ENCODE data around the gene FBXL13. TPM values are rescaled to one million over a fixed set of nuclear protein-coding genes. Genes with fewer than 3 reads are reported as not detected.
"Not testable (repeated sequence)": the region's sequence is repeated elsewhere in the genome, so short reads cannot be mapped to it uniquely, and the experiment has no call there.

The FBXL13 gene
- total RNA-seq, 2 donors from 2014 or later: 0.56 to 0.71 TPM

DNA sequence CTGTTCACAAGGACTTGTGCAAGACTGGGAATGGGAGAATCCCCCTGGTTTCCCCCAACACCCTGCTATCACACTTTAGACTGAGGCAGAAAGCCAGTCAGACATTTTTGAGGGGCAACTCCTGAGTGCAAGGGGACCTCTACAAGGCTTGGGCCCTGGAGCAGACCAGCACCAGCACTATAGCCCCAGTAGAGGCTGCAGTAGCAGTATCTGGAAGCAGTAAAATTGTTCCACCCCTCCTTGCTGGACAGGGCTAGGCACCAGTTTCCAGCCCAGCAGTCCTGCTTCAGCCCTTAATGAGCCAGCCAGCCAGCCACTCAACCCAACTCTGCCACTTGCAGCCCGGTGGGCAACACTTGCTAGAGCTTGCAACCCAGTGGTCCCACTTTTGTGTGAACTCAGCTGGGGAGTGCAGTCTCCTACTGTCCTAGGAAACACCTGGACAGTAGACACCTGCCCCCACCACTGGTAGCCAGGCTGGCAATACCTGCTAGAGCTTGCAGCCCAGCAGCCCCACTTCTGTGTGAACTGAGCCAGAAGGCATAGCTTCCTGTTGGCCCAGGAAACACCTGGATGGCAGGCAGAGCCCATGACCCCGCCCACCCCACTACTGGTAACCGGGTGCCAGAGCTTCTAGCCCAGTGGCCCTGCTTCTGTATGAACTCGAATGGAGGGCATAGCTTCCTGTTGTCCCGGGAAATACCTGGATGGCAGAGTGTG lies 65.0 kb downstream of the FBXL13 start:
- peaks cover 0 to 9% of the 10 kb centered on the region in 2 donors for H3K36me3 Mint-ChIP-seq
- H3K27ac Mint-ChIP-seq: no peak overlapping the region
- DNase-seq (ENCODE audit: low spot score in 2 of 2) (no peak), ATAC-seq (no peak)
- no peaks in the 10 kb centered on the region for H3K9me3 Mint-ChIP-seq

DNA sequence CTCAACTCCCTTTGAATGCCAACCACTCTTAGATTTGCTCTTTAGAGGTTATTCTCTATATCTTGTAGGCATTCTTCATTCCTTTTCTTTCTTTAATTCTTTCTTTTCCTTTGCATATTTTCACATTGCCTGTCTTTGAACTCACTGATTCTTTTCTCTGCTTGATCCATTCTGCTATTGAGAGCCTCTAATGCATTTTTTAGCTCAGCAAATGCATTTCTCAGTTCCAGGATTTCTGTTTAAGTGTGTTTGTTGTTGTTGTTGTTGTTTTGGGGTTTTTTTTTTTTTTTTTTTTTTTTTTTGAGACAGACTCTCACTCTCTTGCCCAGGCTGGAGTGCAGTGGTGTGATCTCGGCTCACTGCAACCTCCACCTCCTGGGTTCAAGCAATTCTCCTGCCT lies 71.6 kb downstream of the FBXL13 start:
- ATAC-seq (no peak), DNase-seq (ENCODE audit: low spot score in 2 of 2) (no peak)
- Mint-ChIP-seq H3K36me3 (peaks cover 15 to 20% of the 10 kb centered on the region in 2 donors), H3K9me3 (peaks cover 19 to 20% of the 10 kb centered on the region in 2 donors), H3K27ac (no peak overlapping the region)

DNA sequence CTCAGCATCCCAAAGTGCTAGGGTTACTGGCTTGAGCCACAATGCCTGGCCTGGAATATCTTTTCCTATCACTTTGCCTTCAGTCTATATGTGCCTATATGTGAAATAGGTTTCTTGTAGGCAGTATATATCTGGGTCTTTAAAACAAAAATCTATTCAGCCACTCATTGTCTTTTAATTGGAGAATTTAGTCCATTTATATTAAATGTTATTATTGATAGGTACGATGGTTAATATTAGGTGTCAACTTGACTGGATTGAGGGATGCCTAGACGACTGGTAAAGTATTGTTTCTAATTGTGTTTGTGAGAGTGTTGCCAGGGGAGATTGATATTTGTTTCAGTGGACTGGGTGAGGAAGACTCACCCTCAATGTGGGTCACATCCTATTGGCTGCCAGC lies 73.4 kb downstream of the FBXL13 start:
- peaks cover 19 to 20% of the 10 kb centered on the region in 2 donors for H3K9me3 Mint-ChIP-seq
- DNase-seq (ENCODE audit: low spot score in 2 of 2) (no peak), ATAC-seq (no peak)
- no peak overlapping the region for H3K27ac Mint-ChIP-seq
- H3K36me3 Mint-ChIP-seq: peaks cover 15 to 20% of the 10 kb centered on the region in 2 donors

DNA sequence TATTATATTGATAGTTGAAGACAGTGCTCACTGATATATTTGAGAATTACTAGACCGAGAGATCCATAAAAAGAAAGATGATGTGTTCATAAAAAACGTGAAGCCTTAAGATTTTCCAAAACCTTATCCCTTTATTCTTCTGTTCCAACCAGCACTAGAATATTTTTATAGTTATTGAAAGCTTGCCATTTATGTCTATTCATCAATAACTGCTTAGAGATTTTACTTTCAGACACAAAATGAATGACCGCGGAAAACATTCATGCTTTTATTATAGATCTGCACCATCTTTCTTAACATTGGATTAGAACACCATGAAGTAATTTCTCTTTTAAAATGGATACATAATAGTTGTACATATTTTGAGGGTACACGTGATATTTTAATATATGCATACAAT lies 77.6 kb downstream of the FBXL13 start:
- Mint-ChIP-seq H3K36me3 (peaks cover 0 to 6% of the 10 kb centered on the region in 2 donors), H3K27ac (no peak overlapping the region), H3K9me3 (peaks cover 7% of the 10 kb centered on the region in 2 donors)
- no peak for ATAC-seq
- no peak for DNase-seq (ENCODE audit: low spot score in 2 of 2)

DNA sequence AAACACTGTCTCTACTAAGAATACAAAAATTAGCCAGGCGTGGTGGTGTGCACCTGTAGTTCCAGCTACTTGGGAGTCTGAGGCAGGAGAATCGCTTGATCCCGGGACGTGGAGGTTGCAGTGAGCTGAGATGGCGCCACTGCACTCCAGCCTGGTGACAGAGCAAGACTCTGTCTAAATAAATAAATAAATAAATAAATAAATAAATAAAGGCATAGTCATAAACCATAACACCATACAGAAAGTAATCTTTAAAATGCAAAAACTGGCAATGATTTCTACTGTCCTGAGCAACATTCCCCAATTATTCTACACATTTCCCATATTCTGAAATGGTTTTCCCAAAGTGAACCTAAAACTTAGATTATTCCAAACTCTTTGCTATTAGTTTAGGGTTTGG lies 79.0 kb downstream of the FBXL13 start:
- DNase-seq (ENCODE audit: low spot score in 2 of 2); H3K27ac Mint-ChIP-seq; H3K9me3 Mint-ChIP-seq; H3K36me3 Mint-ChIP-seq; ATAC-seq: not testable (repeated sequence)

DNA sequence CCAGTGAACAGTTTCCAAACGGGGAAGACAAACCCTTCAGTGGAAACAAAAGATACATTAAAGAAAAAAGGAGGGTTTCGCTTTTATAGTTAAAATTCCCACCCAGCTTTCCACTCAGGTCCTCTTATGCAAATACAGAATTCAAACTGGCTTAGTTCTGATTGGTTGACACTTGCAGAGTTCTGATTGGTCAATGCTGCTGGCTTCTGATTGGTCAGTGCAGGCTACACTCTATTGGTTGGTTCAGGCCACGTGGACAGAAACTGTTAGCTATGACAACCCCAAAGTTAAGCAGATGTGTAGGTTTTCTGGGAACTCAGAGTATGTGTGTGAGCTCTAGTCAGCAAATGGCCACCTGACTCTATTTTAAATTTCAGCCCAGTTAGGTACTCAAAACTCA lies 80.0 kb downstream of the FBXL13 start:
- no peak overlapping the region for H3K27ac Mint-ChIP-seq
- ATAC-seq: peak in 1 of 2 donors; percentile 57
- H3K36me3 Mint-ChIP-seq: no peaks in the 10 kb centered on the region
- H3K9me3 Mint-ChIP-seq: no peaks in the 10 kb centered on the region
- DNase-seq (ENCODE audit: low spot score in 2 of 2): no peak

DNA sequence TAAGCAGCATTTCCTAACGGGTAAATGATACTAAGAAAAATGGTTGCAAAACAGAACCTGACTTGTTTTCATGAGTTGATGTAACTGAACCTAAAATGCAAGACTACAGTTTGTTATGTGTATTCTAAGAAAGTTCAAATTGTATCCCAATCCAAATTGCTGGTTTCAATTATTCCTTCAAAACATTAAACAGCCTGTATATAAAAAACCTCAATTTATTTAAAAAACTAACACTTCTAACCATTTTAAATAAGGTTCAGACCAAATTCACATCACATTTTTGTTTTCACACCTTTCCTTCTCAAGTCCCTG lies 80.9 kb downstream of the FBXL13 start:
- Mint-ChIP-seq H3K27ac (no peak overlapping the region), H3K36me3 (no peaks in the 10 kb centered on the region), H3K9me3 (no peaks in the 10 kb centered on the region)
- ATAC-seq: no peak
- no peak for DNase-seq (ENCODE audit: low spot score in 2 of 2)

DNA sequence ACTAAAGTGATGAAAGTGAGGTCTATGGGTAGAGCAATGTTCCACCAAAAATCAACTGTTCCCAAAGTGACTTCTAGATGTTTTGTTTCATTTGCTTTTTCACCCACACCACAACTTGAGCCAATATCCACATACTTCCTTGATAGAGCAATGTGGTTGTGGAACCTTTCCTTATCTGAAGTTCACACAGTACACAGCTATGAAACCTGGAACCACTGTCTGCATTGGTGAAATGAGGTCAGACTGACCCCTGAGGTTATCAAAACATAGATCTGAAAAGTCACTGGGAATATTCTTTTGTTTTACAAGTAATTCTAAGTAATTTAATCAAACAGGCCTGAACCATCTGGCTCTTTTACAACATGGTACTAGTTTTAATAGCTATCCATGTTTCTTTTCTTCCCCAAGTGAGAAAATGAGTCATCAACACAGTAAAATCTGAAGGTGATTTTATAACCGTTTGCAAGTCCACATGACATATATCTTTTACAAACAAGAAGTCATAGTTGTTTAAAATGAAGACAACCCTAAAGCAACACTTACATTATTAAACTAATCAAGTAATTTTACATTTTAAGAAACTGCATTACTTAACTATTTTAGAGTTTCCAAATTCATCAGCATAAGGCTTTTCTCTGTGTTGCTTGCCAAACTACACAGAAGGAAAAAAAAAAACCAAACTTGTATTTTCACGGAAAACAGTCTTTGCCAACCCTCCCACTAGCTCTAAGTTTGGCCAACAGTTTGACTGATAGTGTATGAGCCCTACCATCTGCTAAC lies 81.5 kb downstream of the FBXL13 start:
- Mint-ChIP-seq H3K27ac (no peak overlapping the region), H3K9me3 (no peaks in the 10 kb centered on the region)

DNA sequence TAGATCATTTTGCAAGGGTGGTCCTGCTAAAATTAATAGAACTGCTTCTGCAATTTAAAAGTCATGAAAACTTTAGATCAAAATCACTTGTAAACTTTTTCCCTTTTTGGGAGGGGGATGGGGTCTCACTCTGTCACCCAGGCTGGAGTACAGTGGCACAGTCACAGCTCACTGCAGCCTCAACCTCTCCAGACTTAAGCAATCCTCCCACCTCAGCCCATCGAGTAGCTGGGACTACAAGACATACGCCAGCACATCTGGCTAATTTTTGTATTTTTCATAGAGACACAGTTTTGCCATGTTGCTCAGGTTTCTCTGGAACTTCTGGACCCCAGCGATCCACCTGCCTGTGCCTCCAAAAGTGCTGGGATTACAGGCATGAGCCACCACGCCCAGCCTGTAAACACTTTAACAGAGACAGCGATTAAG lies 82.1 kb downstream of the FBXL13 start:
- no peak for ATAC-seq
- no peak for DNase-seq (ENCODE audit: low spot score in 2 of 2)
- Mint-ChIP-seq H3K36me3 (no peaks in the 10 kb centered on the region), H3K27ac (no peak overlapping the region), H3K9me3 (no peaks in the 10 kb centered on the region)

More for the DNA sequence above, 81.5 kb downstream of the FBXL13 start:
- DNase-seq (ENCODE audit: low spot score in 2 of 2): no peak
- ATAC-seq: no peak
- no peaks in the 10 kb centered on the region for H3K36me3 Mint-ChIP-seq

DNA sequence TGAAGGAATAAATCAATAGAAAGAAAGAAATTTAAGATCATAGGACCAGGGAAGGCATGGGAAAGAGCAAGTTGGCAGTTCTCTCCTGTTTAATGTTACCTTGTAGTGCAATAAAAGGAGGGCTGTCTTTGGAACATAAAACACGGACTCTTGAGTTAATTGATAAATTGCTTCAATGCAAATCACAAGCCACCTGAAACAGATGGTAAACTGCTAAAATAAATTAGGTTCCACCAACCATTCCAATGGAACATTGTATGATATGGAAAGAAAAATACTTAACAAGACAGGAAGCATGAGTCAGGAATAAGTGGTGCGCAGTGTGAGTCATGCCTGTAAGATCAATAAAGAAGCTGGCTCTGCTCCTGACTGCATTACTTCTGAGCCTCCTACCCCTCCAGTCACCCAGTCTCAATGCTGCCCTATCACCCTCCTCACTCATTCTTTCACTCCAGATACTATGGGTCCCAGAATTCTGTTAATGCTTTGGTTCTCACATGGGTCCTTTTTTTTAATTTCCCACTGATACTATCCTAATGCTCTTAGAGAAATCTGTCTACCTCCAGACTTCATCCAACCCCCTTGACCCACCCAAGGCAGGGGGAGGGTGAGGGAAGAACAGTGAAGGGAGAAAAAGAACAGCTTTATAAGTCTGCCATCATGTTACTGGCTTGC lies 82.9 kb downstream of the FBXL13 start:
- peak; percentile 84 to 89 for ATAC-seq

DNA sequence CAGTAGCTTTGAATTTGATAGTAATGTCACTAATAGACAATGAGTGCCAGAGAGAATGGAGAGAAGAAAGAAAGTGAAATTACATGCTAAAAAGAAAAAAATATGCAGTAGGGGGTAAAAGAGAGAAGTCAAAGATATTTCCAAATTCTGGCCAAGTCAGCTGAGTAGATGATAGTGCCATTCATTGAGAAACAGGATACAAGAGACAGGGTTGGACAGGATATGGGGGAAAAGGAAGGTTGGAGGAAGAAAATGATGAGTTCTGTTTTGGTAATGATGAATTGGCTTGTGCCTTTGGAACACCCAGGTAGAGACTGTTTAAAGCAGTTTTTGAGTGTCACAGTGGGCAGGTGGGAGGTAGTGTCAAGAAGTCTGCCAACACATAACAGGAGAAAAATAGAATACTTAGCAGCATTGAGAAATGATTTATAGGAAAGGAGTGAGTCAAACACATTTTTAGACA lies 83.5 kb downstream of the FBXL13 start:
- H3K27ac Mint-ChIP-seq: no peak overlapping the region

More for the DNA sequence above, 82.9 kb downstream of the FBXL13 start:
- Mint-ChIP-seq H3K36me3 (no peaks in the 10 kb centered on the region), H3K27ac (no peak overlapping the region), H3K9me3 (no peaks in the 10 kb centered on the region)
- DNase-seq (ENCODE audit: low spot score in 2 of 2): no peak

DNA sequence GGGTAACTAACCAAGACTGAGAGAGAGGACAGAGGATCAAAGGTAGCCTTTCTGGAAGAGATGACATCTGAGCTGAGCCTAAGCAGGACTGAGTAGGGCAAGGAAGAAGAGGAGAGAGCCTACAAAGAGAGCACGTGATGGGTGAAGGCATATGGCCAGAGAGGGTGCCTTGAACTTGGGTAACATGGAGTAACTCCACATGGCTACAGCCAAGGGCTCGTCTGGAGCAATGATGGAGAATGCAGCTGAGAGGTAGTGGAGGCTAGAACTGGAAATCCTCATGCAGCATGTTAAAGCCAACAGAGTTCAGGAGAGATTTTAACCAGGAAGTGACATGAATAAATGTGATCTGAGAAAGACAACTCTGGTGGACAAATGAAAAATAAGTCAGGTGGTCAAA lies 84.0 kb downstream of the FBXL13 start:
- Mint-ChIP-seq H3K27ac (no peak overlapping the region), H3K9me3 (no peaks in the 10 kb centered on the region), H3K36me3 (no peaks in the 10 kb centered on the region)
- ATAC-seq: no peak
- no peak for DNase-seq (ENCODE audit: low spot score in 2 of 2)

More for the DNA sequence above, 83.5 kb downstream of the FBXL13 start:
- no peaks in the 10 kb centered on the region for H3K9me3 Mint-ChIP-seq
- peak in 1 of 2 donors; percentile 73 for ATAC-seq
- H3K36me3 Mint-ChIP-seq: no peaks in the 10 kb centered on the region
- no peak for DNase-seq (ENCODE audit: low spot score in 2 of 2)

DNA sequence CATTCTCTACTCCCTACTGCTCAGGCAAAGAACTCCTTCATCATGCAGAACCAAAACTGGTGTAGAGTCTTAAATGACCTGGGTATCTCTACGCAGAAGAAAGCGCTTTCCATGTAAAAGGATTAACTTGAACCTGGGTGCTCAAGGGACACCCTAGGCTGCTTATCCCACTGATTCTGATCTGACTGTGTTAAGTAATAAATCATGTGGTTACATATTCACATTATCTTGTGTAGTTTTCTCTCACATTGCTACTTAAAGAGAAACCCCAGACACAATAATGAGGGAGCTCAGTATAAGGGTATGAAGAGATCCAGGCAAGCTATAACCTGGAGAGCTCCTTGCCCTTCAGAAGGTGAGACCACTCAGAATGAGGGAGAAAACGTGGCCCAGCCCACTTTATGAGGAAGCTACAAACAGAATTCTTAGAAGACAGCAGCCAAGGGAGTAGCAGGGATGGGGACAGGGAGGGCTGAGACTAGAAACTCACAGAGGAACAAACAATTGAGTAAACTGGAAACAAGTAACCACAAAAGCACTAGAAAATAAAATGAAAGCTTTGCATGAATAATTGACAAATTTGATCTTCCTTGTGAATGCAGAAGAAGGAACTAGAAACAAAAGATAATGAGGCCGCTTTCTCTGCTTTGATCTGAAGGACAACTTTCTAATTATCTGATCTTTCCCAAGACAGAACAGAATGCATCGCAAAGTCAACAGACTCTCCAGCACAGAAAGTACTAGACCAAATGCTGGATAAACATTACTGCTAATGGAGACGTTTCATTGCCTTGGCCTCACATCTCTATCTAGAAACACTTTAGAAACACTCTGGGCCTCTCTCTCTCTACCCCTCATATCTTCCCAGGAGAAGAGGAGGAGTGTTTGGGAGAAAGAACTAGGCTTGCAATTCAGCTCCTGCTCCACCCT lies 85.7 kb downstream of the FBXL13 start:
- ATAC-seq: no peak
- Mint-ChIP-seq H3K9me3 (no peaks in the 10 kb centered on the region), H3K27ac (no peak overlapping the region), H3K36me3 (no peaks in the 10 kb centered on the region)
- no peak for DNase-seq (ENCODE audit: low spot score in 2 of 2)

DNA sequence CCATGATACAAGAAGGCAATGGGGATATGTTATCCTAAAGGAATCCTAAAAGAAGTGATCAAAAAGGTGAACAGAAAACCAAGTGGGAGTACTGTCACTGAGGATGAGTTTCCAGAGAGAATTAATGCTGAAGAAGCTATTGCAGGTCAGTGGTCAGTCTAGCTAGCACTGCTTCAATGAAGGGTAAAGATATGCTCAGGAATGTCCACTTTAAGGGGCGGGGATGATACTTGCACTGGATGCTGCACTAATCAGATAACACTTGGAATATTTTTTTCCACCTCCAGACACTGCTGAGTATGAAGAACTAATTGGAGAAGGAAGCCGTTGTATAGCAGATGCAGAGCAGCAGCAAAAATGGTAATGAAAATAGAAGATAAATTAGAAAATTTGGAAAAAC lies 86.5 kb downstream of the FBXL13 start:
- ATAC-seq: no peak
- Mint-ChIP-seq H3K27ac (no peak overlapping the region), H3K36me3 (no peaks in the 10 kb centered on the region), H3K9me3 (no peaks in the 10 kb centered on the region)
- no peak for DNase-seq (ENCODE audit: low spot score in 2 of 2)

DNA sequence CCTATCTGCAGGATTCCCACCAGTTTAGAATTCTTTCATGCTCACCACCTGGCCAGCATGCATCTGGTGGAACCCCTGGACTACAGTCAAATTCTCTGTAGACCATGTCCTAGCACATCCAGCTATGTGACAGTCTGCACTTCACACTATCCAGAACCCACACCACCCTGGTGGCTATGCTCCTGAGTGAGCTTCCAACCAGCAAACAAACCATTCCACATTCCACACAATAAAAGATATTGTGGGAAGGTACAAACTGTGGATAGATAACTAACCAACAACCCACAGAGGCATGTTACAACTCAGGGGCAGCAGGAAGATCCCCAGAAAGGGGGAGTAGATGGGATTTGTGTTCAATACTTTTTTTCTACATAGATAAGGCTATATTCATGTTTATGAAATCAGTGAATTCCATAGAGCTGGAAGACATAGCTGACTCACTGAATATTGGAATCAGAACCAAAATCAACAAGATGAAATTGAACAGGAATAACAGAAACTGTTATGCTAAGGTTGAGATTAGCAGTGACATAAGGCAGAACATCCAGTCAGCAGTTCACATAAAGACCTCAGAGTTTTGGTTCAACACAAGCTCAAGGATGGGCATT lies 89.3 kb downstream of the FBXL13 start:
- DNase-seq (ENCODE audit: low spot score in 2 of 2) (no peak), ATAC-seq (no peak)
- H3K27ac Mint-ChIP-seq: no peak overlapping the region
- no peaks in the 10 kb centered on the region for H3K36me3 Mint-ChIP-seq
- H3K9me3 Mint-ChIP-seq: no peaks in the 10 kb centered on the region

DNA sequence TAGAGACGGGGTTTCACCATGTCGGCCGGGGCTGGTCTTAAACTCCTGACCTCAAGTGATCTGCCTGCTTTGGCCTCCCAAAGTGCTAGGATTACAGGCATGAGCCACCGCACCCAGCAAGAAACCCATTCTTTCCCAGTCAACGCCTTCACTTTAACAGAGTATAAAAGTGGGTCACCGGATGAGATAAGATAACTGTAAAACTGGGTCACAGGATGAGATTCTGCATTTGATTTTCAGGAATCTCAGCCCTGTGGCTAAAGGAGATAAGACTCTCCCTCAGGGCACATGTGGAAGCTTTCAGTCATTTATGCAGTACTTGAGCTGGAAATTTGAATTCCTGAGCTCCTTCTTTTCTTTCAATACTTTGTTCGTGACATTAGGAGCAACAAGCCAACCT lies 91.0 kb downstream of the FBXL13 start:
- no peak for DNase-seq (ENCODE audit: low spot score in 2 of 2)
- no peak for ATAC-seq
- H3K27ac Mint-ChIP-seq: no peak overlapping the region
- H3K36me3 Mint-ChIP-seq: no peaks in the 10 kb centered on the region
- H3K9me3 Mint-ChIP-seq: no peaks in the 10 kb centered on the region

Measured in activated naive CD4-positive, alpha-beta T cell treated with anti-CD3 and anti-CD28 coated beads, Interleukin-2, amount 50 U/mL, for 72 hours (primary cell).